Activated naive CD8-positive, alpha-beta T cell treated with anti-CD3 and anti-CD28 coated beads, Interleukin-2, amount 50 U/mL, for 16 hours (primary cell): ENCODE measurements around the gene CALB2.

Experiments
- DNase-seq: peaks from one replicate; pipeline ENCODE4 v3.0.0-alpha.2; 2020; ENCODE audit warnings: low read depth, low spot score

Gene CALB2

DNA sequence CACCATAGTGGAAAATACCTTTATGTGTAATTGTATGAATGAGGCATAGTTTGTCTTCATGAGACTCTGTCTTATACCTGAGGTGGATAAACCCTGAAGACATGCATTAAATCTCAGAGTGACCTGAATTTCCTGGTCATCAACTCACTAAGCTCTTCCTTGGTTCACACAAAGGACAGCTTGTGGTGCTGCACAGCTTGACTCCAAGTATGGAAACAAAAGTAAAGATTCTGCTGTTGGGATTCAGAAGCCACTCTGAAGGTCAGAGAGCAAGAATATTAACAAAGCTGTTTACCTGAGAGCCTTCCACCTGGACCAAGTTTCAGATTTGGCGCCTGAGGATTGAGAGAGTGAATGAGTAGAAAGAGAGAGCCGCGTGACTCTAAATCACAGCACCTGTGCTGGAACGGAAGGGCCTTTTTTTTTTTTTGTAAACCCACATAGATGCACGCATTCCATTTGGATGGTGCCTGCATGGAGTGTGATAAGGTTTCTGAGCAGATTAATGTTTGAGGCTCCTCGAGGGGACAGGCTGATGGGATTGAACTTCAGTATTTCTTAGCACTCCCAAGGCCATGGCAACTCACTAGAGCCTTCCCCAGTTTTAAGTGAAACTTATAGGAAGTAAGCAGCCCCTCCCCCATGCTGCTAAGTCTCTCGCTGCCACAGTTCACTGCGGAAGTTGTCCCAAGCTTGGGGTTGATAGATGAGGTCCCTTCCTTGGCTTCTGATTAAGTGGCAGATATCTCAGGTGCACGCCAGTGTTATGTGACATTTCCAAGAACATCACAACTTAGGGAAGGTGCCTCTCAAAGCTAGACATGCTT is 28.7 kb downstream of the CALB2 start:
- DNase-seq: no peak

DNA sequence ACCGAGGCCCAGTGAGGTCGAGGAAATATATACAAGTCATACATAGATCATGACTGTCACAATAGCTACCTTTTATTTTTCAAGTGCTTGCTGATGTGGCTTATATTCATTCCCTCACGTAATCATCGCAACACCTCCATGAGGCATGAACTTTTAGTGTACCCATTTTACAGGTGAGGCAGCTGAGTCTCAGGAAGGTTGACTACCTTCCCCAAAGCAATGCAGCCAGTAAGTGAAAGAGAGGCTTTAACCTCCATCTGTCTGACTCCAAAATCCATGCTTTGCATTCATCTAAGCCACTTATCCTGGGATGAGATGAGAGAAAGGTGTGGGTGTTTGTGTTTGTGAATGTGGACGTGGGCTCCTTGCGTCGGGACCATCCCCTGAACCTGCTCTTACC is 30.8 kb downstream of the CALB2 start:
- no peak for DNase-seq

DNA sequence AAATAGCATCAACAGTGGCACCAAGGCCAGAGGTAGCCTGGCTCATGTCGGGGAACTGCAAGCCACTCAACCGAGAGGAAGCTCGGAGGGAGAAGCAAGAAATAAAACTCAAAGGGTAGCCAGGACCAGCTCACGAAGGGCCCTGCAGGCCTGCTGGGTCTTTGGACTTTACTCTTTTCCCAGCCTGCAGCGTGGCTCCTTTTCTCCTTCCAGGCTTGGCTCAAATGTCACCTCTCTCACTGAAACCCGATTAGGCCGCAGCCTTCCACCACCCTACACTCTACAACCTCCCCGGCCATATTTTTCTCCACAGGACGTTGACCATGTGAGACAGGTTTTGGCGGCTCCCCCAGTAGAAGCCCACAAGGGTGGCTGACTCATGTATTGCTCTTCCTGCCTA is 38.1 kb downstream of the CALB2 start:
- no peak for DNase-seq

DNA sequence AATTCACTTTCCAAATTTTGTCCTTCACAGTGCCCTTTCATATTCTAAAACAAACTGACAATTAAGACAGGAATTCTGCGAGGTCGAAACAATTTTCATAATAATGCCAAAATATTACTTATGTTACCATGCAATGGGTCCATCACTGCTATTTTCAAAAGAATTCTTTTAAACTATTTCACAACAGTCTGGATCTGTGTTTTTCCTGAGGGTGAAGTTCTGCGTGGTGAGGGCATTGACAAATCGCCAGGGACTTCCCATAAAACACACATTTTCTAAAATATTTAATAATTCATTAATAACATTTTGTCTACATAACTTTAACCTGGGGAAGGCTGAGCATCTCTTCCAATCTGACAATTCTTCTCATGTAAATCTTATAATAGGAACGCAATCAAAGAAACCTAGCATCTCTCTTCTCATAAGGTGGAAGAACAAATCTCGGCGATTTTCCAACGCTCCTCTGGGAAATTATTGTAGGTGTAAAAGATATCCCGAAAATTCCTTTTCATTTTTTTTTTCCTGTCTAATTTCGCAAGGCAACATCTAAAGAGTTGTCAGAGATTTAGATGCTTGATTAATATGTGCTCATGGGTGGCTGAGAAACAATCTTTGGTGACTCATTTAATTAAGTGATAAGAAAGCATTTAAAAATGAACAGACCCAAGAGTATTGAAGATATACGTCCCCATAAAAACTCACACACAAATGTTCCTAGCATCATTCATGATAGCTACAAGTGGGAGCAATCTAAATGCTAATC is 41.5 kb downstream of the CALB2 start:
- DNase-seq: no peak

DNA sequence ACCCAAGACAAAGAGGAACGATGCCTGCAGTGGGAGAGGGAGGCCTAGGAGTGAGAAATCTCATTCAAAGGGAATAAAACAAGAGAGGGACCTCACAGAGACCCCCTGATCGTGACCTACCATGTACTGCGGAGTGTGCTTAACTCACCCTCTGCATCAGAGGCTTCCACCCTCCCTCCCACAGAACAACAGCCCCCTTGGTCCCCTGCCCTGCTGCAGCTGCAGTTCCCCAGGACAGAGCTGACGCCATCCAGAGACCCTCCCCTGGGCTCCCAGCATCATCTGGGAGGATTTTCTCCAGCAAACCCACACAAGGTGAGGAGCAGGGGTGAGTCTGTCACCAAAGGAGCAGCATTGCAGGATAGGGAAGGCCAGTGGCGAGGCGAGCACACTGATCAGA is 43.5 kb downstream of the CALB2 start:
- DNase-seq: no peak

DNA sequence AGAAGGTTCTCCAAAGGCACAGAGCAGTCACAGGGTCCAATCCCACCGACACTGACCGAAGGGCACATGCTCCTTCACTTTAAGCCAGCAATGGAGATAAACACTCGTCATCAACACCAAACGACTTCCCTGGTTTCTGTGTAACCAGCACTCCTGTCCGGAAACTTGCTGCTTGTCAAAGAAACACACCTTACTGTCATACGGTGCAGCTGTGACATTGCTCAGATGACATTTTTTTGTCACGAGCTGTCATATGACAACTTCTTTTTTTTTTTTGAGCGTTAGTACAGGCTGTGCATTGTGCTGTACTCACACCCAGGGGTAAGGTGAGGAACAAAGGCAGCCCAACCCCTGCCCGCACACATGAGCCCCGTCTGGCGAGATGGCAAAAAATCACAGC is 44.2 kb downstream of the CALB2 start:
- no peak for DNase-seq

DNA sequence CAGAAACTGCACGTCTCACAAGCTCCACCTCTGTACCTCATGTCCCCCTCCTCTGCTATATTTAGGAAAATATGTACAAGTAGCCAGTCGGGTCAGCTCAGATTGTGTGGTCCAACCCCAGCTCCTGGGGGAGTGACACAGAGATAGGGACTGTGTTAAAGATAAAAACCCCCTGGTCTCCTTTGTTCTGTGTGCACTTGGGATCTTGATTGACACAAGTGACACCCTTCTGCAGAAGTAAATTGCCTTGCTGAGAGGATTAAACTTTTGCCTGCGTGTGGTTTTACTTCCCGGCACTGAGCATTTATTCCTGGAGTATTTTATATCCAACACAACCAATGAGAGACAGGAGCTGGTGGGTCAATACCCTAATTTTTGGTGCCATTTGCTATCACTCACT is 45.8 kb downstream of the CALB2 start:
- DNase-seq: no peak

DNA sequence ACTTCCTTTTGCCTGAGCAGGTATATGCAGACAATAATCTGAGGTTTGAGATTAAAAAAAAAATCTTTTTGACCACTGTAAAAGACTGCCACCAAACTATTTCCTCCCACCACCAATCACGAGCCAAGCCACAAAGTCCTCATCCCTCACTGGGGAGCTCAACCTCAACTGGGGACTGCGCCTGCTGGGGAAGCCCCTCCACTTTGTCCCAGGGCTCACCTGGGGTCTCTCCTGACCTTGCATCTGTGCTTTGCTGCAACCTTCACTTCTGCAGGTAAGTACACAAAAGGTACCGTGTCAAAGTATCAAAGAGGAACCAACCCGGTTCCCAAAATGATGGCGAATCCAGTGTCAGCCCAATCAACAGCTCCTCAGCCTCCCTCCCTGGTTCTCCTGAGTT is 47.8 kb downstream of the CALB2 start:
- DNase-seq: no peak

DNA sequence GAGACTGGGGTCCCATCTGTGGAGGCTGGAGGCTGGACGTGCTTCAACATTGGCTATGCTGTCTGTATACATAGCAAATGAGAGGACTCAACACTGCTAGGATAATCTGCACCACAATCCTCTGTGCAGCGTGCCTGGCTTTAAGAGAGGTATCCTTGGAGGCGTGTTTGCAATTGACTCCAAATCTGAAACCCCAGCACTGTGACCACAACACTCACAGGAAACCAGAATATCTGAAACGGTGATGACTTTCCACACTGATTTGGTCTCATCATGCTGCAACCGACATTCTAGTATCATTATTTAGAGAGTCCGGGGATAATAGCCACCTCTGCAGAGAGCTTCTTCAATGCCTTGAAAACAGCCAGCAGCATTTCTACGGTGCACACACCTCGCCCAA is 48.2 kb downstream of the CALB2 start:
- no peak for DNase-seq

DNA sequence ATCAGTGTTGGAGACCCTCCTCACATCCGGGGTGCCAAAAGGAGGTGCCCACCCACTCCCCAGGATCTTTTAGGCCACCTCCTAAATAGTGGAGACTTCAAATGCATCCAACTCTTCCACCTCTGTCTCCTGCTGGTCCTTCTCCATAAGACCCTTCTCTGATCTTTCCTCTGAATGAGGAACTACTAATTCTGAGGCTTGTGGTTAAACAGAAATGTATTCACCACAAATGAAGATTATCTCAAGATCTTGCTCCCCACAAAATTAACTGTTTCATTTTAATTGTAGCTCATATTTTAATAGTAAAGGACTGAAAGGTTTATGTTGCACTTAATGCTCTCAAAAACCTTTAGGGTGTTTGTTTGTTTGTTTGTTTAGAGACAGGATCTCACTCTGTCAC is 49.2 kb downstream of the CALB2 start:
- DNase-seq: no peak

DNA sequence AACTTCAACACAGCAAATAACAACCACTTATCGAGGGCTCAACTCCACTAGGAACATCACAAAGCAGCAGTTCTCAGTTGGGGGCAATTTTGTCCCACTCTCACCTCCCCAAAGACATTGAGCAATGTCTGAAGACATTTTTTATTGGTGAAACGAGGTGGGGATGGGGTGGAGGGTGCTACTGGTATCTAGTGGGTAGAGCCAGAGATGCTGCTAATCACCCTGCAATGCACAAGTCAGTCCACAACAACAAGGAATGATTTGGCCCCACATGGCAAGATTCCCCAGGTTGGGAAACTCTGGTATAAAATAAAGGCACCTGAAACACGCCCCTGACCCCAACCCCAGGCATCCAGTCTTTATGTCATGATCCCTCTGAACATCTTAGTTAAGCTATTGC is 50.0 kb downstream of the CALB2 start:
- no peak for DNase-seq

DNA sequence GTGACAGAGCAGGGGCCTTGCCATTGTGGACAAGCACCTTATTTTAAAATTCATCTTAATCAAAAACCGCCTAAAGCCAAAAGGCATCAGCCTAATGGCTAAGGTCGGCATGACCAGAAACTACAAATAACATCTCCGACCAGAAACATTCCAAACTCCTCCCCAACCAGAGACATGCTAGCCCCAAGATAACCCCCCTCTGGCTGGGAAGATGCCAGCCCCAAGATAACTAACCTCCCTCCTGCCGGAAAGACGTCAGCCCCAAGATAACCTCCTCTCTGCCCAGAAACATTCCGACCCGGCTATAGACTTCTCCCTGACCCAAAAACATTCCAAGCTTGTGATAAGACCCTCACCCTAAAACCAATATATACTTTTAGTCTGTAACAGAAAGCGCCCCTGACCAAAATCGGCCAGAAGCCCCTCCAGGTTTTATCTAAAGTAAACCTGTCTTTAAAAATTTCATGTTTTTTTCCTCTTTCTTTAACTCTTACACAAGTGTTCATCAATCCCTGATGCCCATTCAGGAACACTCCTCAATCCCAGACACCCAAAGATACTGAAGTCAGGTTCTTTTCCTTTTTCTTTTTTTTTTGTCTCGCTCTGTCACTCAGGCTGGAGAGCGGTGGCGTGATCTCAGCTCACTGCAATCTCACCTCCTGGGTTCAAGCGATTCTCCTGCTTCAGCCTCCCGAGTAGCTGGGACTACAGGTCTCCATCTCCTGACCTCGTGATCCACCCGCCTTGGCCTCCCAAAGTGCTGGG is 50.7 kb downstream of the CALB2 start:
- DNase-seq: no peak

DNA sequence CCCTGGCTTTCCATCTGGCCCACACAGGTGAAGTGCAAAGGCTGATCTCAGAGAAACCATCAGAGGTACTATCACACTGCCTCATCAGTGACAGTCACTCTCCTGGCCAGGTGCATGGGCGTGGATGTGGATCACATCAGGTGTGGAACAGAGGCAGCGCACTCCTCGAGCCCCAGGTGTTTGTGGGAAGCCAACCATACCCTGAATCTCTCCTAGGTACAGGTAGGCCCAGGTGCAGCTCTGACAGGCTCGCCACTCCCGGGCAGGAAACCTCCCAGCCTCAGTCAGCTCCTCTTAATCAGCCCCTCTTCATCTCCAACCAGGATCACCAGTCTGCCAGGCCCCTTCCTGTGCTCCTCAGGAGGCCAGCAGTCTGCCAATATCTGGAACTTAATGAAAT is 51.6 kb downstream of the CALB2 start:
- no peak for DNase-seq

DNA sequence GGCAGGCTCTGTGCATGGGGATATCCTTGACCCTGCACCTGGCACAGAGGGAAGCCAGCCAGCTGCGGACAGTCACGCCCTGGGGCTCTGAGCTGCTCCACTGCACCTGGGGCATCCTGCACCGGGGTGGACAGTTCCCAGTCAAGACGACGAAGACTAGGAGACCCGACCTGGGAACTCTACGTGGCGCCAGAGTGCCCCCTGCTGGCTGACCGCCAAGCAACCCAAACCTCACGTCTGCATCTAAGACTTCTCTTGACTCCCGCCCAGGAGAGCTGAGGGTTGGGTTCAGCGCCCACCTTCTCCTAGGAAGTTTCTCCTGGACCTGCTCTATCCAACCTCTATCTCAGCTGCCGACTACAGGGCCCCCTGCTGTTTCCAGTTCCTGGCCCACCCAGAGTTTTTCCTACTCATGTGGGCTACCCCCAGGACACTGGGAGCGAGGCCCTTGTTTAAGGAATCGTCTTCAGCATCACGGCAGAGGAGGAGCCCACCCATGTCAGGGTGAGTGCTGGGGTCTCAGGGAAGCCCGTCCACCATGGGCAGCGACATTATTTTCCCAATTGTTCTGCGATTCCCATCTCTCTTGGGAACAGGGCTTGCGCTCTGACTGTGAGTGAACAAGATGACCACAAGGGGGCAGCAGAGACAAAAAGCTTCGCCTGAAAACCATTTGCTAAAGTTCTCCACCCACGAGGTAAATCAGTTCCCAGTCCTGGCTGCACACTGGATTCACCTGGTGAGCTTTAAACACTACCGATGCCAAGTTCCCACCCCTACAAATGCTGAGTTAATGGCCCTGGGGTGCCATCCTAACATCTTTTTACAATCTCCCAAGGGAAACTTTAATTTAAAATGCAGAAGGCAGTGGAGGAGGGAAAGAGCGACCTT is 54.0 kb downstream of the CALB2 start:
- peak; percentile 37 for DNase-seq

DNA sequence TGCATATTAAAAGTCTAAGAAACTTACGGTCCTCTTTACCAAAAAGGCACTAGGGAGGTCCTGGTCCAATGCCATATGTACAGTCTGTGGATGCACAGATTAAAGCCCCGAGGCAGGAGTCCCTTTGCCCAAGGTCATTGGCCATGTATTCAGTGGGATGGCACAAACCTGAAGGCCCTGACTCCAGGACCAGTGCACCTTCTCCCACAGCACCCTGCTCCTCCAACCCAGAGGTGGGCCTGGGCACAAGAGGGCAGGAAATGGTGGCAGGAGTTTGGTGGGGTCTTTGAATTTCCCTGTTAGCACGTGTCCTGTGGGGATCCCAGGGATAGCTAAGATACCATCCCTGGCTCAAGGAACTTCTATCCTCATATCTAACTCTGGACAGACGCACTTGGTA is 54.8 kb downstream of the CALB2 start:
- no peak for DNase-seq

DNA sequence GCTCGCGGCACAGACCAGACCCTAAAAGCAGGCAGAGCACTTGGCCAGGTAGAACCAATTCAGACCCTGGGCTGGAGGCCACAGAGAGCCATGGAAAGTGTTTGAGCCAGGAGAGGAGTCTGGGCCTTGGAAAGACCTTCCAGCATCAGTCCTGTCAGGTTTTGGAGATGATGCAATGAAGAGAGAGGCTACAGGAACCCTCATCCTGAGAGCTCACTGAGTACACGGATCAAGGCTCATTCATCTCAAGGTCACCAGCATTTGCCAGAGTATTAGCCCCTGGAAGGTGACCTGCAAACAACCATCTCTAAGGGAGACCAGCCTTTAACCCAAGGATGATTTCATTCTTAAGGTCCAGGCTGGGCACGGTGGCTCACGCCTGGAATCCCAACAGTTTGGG is 55.5 kb downstream of the CALB2 start:
- DNase-seq: no peak

DNA sequence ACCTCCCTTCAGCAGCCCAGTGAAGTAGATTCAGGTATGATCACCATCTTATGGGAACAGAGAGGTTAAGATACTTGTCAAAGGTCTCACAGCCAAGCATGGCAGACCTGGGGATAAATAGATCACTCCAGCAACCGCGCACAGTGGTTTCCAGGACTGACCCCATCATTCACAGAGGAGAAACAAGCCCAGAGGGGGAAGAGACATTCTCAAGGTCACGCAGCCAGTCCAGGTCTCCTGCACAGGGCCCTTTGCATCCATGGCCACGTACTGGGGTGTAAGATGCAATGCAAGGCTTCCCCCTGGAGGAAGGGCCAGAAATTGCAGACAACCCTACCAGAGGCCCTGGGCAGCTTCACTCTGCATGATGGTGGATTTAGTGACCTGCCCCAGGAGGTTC is 63.4 kb downstream of the CALB2 start:
- no peak for DNase-seq

DNA sequence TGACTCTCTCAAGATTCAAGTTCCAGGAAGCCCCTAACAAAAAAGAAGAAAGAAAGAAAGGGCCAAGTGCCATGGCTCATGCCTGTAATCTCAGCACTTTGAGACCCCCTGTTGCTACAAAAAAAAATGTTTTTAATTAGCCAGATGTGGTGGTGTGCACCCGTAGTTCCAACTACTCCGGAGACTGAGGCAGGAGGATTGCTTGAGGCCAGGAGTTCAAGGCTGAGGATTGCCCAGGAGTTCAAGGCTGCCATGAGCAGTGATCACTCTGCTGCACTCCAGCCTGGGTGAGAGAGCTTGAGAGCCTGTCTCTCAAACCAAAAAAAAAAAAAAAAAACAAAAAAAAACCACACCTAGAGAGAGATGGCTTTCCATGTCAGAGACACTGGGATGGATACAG is 64.5 kb downstream of the CALB2 start:
- DNase-seq: no peak

DNA sequence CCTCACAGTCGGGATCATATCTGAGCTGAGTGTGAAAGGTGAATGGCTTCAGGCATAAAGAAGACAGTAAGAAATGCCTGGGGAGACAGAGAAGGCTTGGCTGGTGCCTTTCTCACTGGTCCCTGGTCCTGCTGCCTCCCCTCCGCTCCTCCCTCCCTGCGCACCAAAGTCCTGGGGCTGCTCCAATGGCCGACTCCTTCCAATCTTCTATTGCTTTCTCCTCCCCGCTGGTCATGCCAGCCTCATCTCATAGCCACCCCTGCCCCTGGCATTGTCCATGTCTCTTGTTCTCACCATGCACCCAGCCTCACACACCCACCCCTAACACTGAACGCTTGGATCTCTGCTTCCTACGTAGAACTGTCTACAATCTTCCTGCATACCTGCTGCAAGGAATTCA is 65.3 kb downstream of the CALB2 start:
- DNase-seq: no peak

DNA sequence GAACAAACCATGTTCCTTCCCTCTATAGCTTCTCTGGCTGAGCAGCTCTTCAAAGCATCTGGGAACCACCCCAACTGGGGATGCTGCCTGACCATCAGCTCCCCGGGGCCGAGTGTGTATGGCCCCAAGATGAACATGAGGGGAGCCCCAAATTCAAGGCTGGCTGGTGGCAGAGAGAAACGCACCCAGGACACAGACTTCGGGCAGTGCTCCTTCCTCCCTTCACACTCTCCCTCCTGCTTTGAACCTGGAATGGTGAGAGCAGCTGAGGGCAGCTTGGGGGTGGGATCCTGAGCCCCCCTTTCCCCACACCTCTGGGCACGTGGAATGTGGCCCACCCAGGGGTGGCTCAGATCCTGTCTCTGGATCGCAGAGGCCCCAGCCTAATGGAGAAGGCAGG is 66.1 kb downstream of the CALB2 start:
- no peak for DNase-seq

DNA sequence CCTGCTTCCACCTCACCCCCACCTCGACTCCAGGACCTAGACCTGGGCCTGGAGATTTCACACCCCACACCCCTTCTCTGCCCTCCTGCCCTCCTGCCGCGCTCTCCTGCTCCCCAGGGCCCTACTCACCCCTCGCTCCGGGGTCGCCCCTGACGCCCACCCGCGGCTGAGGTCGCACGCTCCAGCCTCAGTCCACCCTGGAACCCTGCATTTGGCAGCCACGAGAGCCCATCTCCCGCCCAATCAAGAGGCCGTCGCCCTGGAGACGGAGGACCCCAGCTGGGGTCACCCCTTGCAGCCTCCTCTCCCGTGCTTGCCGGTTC is 67.2 kb downstream of the CALB2 start:
- no peak for DNase-seq
